ENCODE data around the gene PTPRCAP. TPM values are rescaled to one million over a fixed set of nuclear protein-coding genes. Genes with fewer than 3 reads are reported as not detected.
"Not testable (repeated sequence)": the region's sequence is repeated elsewhere in the genome, so short reads cannot be mapped to it uniquely, and the experiment has no call there.

The PTPRCAP gene
- total and polyA plus RNA-seq, 9 of the 15 experiments (the other 6 are each of a cell fraction or from before 2014, with no cell fraction given), result 0.22 to 2.0 (median 1.1) TPM; not detected in 4

DNA sequence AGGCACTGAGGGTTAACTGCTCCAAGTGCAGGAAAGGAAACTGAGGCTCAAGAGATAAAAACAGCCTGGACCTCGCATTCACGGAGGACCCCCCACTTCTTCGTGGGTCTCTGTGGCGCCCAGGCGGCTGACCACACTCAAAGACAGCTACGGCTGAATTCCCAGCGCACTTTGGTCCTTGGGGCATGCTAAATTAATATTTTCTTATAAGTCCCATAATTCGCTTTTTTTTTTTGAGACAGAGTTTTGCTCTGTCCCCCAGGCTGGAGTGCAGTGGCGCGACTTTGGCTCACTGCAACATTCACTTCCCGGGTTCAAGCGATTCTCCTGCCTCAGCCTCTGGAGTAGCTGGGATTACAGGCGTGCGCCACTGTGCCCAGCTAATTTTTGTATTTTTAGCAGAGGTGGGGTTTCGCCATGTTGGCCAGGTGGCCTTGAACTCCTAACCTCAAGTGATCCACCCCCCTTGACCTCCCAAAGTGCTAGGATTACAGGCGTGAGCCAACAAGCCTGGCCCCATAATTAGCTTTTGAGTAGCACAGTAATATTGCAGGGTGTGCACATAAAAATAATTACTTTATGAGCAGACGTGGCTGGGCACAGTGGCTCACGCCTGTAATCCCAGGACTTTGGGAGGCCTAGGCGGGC lies 35.2 kb downstream of the PTPRCAP start (continued):
- TF ChIP-seq DMBX1 (CRISPR knock-in tag; IDR thresholded peaks at IDR 0.05; ENCODE audit: borderline replicate concordance) (peak; percentile 61; the same call in 1 of the 2 replicates), ZBTB2 (IDR thresholded peaks at IDR 0.05) (peak; percentile 35; the same call in 1 of the 2 replicates), SUPT5H (IDR thresholded peaks at IDR 0.05) (0 out of 2 replicates have a peak, but pooled peaks have one; percentile 86), POLR2A (conservative IDR thresholded peaks at IDR 0.05) (peak; percentile 7; the same call in 1 of the 2 replicates), HDAC2 (IDR thresholded peaks at IDR 0.05) (0 out of 2 replicates have a peak, but pooled peaks have one; percentile 38), SMAD4 (CRISPR knock-in tag; conservative IDR thresholded peaks at IDR 0.05) (peak; percentile 60), ZBTB7A (IDR thresholded peaks at IDR 0.05; ENCODE audit: borderline replicate concordance, control insufficient read depth, low read depth, low read length) (peak; percentile 66), FOXK2 (conservative IDR thresholded peaks at IDR 0.05 in 1 of 2, IDR thresholded peaks at IDR 0.05 in 1 of 2; ENCODE audit: low read depth in 2 of 2) (peak in 1 of 2 experiments; percentile 3; a peak in 1 of 4 replicates), TRIM28 (IDR thresholded peaks at IDR 0.05) (0 out of 2 replicates have a peak, but pooled peaks have one; percentile 31), SP1 (CRISPR knock-in tag; IDR thresholded peaks at IDR 0.05) (peak; percentile 29; the same call in 1 of the 2 replicates), NR4A1 (tag; IDR thresholded peaks at IDR 0.05) (peak; percentile 23; the same call in 1 of the 2 replicates), ETV1 (tag; conservative IDR thresholded peaks at IDR 0.05; ENCODE audit: low read depth) (peak; percentile 78; the same call in 1 of the 2 replicates), NR2C1 (IDR thresholded peaks at IDR 0.05) (peak; percentile 27; the same call in 1 of the 2 replicates), NR2C1 (tag; IDR thresholded peaks at IDR 0.05) (0 out of 2 replicates have a peak, but pooled peaks have one; percentile 37), DPF2 (IDR thresholded peaks at IDR 0.05) (peak; percentile 64; the same call in 1 of the 2 replicates), MEF2D (tag; conservative IDR thresholded peaks at IDR 0.05; ENCODE audit: low read depth) (0 out of 2 replicates have a peak, but pooled peaks have one; percentile 15), ID3 (tag; IDR thresholded peaks at IDR 0.05) (0 out of 2 replicates have a peak, but pooled peaks have one; percentile 46)
- TF ChIP-seq, protein P1, sequence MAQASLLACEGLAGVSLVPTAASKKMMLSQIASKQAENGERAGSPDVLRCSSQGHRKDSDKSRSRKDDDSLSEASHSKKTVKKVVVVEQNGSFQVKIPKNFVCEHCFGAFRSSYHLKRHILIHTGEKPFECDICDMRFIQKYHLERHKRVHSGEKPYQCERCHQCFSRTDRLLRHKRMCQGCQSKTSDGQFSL (CRISPR knock-in tag; IDR thresholded peaks at IDR 0.05), result not testable (repeated sequence)
- TF ChIP-seq, protein P1 (tag; IDR thresholded peaks at IDR 0.05), result peak in 1 of 2 experiments; percentile 47; a peak in 1 of 4 replicates
- TF ChIP-seq NR4A1, ID3 (CRISPR knock-in tag; IDR thresholded peaks at IDR 0.05): not testable (repeated sequence)
- TF ChIP-seq, protein P2, sequence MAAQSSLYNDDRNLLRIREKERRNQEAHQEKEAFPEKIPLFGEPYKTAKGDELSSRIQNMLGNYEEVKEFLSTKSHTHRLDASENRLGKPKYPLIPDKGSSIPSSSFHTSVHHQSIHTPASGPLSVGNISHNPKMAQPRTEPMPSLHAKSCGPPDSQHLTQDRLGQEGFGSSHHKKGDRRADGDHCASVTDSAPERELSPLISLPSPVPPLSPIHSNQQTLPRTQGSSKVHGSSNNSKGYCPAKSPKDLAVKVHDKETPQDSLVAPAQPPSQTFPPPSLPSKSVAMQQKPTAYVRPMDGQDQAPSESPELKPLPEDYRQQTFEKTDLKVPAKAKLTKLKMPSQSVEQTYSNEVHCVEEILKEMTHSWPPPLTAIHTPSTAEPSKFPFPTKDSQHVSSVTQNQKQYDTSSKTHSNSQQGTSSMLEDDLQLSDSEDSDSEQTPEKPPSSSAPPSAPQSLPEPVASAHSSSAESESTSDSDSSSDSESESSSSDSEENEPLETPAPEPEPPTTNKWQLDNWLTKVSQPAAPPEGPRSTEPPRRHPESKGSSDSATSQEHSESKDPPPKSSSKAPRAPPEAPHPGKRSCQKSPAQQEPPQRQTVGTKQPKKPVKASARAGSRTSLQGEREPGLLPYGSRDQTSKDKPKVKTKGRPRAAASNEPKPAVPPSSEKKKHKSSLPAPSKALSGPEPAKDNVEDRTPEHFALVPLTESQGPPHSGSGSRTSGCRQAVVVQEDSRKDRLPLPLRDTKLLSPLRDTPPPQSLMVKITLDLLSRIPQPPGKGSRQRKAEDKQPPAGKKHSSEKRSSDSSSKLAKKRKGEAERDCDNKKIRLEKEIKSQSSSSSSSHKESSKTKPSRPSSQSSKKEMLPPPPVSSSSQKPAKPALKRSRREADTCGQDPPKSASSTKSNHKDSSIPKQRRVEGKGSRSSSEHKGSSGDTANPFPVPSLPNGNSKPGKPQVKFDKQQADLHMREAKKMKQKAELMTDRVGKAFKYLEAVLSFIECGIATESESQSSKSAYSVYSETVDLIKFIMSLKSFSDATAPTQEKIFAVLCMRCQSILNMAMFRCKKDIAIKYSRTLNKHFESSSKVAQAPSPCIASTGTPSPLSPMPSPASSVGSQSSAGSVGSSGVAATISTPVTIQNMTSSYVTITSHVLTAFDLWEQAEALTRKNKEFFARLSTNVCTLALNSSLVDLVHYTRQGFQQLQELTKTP (IDR thresholded peaks at IDR 0.05; ENCODE audit: low read depth in 1 of 2, partially characterized antibody in 2 of 2), result peak; percentile 48 to 57
